Retinal pigment epithelial cell (primary cell): Measurements from ENCODE around the gene SIRT7.

Experiments used
- DNase-seq: peaks from one replicate; pipeline ENCODE4 v3.0.0-alpha.2; 2010; ENCODE audit warnings: low read depth
- H3K4me3 ChIP-seq: 2 replicates; pipeline ENCODE4 v1.5.1; 2011; ENCODE audit warnings: mild to moderate bottlenecking, low read length, control low read depth, moderate library complexity
- CTCF ChIP-seq: conservative IDR thresholded peaks from 2 replicates; pipeline ENCODE4 v1.5.1; 2011; ENCODE audit warnings: low read depth, low read length, control low read depth, inconsistent platforms

Gene SIRT7

GRCh38 chr17:81930142-81931125, 12.5 kb upstream of the SIRT7 start:
- no peak overlapping the region for H3K4me3 ChIP-seq
- TF ChIP-seq CTCF: no peak
- no peak for DNase-seq

GRCh38 chr17:81929253-81930141, 11.5 kb upstream of the SIRT7 start:
- no peak for TF ChIP-seq CTCF
- DNase-seq: no peak
- H3K4me3 ChIP-seq: no peak overlapping the region

- no peak for TF ChIP-seq CTCF
- DNase-seq: no peak
- peak overlapping the region; percentile 45 for H3K4me3 ChIP-seq
Measured at GRCh38 chr17:81928544-81929252, 10.7 kb upstream of the SIRT7 start.

- H3K4me3 ChIP-seq: peak within 1 kb of the TSS; percentile 79
- TF ChIP-seq CTCF: peak; percentile 29
- peak; percentile 66 for DNase-seq
Measured at GRCh38 chr17:81927653-81928543, 9.9 kb upstream of the SIRT7 start, which contains the start of gene MAFG. Gene MAFG (minus strand): TSS chr17:81927735. CDS start chr17:81923185, 4,550 bp downstream.

GRCh38 chr17:81927152-81927652, 9.2 kb upstream of the SIRT7 start:
- DNase-seq: no peak
- H3K4me3 ChIP-seq: peak overlapping the region; percentile 79

More at GRCh38 chr17:81927152-81927652, 9.2 kb upstream of the SIRT7 start:
- TF ChIP-seq CTCF: no peak
